HT1080 (cell line): ENCODE data around the gene AKAP13. TPM values are rescaled to one million over a fixed set of nuclear protein-coding genes. Genes with fewer than 3 reads are reported as not detected.
"Not testable (repeated sequence)": the region's sequence is repeated elsewhere in the genome, so short reads cannot be mapped to it uniquely, and the experiment has no call there.

Experiments used
- DNase-seq: peaks from one replicate; pipeline ENCODE4 v3.0.0-alpha.2; 2015; ENCODE audit warnings: low read depth
- total RNA-seq: library from RNA; depleted of rRNA; stranded (reverse); fragments of >200 nt; shearing (Covaris generic); gene quantifications from 2 replicates; pipeline ENCODE4 v1.2.3, GENCODE V29; 2014

AKAP13 gene
- total RNA-seq, 1 experiment from 2014 or later: 29.7 TPM

DNA sequence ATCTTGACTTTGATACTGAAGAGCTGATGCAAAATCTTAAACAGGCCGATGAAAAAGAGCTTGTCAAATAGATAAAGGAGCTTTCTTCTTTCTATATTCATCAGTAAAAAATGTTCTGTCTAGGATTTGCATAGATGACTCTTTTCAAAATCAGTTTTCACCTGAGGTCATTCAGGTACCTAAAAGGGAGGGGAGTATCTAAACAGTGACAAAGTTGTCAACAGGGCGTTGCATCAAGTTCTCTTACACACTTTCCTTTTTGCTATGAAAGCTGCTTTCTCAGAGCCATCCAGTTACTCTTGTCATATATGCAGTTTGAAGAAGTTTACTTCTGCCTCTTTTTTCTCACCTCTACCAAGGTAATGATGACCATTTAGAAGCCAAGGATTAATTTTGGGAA, 60.0 kb downstream of the AKAP13 start:
- DNase-seq: no peak

DNA sequence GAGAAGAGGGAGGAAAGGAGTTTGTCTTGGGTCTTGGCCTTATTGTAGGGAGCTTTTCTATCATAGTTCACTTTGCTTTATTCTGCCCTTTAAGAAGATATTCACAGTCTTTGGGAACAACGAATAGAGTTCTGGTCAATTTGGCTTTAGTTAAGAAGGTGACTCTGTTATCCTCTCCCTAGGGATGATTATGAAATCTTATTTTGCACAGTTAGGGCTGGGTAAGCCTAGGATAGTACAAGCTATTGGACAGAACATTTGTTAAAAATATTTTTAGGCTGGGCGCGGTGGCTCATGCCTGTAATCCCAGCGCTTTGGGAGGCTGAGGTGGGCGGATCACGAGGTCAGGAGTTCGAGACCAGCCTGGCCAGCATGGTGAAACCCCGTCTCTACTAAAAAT, 61.5 kb downstream of the AKAP13 start:
- not testable (repeated sequence) for DNase-seq

DNA sequence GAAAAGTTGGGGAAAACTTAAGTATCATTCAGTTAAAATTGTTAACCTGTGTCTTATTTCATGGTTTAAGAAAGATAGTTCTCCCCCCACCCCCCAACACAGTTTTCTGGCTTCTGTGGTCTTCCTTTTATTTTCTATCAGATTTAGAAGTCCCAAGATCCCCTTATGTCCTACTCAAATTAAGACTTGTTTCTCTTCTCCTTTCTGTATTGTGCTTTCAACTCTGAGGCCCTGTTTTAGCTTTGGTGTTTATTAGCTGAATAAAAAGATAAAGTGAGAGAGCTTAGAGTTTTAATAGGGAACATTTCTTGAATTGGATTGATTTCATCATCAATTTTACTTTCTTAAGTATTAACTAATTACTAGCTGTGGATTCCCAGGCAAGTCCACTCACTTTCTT, 62.6 kb downstream of the AKAP13 start:
- no peak for DNase-seq

DNA sequence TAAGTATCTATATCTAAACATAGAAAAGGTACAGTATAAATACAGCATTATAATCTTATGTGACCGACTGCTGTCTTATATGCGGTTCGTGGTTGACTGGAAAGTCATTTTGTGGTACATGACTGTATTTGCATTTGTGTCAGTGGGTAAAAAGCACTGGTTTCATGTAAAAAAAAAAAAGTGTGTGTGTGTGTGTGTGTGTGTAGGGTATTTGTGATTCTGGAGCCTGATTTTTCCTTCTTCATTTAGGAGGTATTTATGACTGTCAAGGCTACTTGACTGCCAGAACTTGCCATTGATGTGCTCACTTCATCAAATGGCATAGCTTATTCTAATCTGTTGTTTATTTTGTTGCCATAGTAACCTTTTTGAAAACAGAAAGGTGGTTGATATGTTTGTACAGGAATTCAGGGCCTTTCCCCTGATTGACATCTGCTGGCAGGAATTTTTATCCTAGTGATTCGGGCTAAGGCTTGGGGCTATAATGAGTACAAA, 63.2 kb downstream of the AKAP13 start:
- peak; percentile 55 for DNase-seq

DNA sequence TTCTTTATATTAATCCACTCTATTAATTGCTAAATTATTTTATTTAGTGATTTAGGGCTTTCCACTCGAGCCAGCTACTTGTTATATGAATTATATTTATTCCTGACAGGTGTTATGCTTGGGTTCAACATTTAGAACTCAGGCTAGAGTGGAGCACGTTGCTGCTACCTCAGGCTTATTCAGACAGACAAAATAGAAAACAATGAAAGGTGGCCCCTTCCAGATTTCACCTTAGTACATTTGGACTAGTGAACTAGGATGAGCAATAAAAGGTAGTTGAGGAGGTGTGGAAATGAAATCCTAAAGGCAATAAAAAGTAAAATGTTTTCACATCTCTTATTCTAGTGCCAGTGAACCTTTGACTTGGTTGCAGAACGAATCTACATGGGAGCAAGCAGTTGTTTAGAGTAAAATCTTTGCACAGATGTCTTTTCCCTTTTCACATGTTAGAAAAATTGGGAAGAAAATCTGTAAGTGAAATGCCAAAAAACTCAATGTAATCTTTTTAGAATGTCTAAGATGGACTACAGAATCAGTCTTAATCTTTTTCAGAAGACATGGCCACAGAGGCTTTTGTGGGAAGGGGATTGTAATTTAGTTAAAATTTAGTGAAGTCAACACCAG, 63.8 kb downstream of the AKAP13 start:
- DNase-seq: no peak

DNA sequence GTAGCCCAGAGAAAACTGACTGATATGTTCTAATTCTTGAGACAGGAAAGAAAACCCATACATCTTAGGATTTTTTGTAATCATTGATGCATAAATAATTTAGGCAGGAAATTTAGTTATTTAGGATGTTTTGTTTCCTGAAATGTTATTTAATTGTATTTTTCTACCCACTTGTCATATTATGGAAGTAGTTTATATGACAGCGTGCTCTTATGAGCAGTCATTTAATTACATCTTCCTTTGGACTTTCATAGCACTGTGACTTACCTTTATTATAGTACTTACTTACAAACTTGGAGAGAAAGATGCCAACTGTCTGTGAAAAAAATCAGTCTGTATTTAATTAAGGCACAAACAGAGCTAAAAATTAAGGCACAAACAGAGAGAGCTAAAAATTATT, 65.0 kb downstream of the AKAP13 start:
- DNase-seq: no peak

DNA sequence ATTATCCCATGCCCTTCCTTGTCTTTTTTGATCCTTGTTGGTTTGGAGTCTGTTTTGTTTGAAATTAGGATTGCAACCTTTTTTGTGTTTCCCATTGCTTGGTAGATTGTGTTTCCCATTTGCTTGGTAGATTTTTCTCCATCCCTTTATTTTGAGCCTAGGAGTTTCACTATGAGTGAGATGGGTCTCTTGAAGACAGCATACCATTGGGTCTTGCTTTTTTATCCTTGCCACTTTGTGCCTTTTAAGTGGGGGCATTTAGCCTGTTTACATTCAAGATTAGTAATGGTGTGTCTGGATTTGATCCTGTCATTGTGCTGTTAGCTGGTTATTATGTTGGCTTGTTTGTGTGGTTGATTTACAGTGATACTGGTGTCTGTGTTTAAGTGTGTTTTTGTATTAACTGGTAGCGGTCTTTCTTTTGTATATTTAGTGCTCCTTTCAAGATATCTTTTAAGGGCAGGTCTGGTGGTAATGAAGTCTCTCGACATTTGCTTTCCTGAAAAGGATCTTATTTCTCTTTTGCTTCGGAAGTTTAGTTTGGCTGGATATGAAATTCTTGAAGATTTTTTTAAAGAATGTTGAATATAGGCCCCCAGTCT, 70.8 kb downstream of the AKAP13 start:
- DNase-seq: no peak

DNA sequence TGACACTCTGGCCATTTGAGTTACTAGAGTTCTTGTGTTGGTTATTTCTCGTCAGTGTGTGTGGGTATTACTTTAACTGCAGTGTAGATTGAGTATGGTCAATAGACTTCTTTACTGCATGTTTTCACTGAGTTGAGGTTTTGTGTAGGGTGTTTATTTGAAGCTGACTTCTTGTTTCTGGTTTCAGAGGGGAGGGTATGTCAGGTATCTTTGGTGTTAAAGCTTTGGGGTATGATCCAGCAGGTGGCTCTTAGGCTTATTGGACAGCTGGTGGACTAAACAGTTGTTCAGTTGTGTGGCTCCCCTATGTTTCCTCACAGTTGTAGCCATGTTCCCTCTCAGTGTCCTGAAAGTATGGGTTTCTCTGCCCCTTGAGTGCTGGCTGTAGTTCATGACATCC, 72.0 kb downstream of the AKAP13 start:
- DNase-seq: no peak

DNA sequence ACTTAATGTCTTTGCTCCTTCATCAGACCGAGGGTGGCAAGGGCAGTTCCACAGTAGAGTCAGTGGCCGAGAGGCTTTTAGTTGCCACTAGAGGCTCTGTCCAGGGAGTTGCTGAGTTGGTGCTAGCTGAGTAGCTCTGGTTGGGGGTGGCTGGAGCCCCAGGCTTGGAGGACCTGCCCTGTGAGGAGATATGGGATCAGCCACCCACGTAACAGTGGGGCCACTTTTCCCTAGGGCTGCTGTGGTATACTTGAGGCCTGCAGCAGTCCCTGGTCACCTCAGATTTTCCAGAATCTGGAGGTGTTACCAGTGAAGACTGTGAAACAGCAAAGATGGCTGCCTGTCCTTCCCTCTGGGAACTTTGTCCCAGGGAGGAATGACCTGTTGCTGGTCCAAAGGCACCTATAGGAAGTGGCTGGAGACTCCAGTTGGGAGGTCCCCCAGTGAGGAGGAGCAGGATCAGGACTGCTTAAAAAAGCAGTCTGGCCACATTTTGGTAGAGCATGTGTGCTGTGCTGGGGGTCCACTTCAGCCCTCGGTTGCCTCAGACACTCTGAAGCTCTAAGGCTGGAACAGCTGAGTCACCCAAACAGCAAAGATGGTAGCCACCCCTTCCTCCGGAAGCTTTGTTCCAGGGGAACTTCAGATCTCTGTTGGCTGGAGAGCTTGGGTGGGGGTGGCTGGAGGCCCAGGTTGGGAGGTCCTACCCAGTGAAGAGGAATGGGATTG, 72.9 kb downstream of the AKAP13 start:
- peak; percentile 11 for DNase-seq

DNA sequence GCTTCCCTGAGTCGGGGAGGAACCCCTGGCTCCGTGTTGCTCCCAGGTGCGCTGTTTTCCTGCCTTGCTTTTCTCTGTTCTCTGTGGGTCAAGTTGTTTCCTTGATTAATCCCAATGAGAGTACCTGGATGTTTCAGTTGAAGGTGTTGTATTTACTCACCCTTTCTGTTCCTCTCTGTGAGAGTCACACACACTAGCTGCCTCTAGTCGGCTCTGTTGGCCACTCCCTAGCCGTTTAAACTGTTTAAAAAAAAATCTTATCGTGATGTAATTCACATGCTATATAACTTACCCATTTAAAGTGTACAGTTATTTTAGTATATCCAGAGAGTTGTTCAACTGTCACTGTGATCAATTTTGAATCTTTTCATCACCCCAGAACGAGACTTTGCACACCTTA, 74.0 kb downstream of the AKAP13 start:
- no peak for DNase-seq

DNA sequence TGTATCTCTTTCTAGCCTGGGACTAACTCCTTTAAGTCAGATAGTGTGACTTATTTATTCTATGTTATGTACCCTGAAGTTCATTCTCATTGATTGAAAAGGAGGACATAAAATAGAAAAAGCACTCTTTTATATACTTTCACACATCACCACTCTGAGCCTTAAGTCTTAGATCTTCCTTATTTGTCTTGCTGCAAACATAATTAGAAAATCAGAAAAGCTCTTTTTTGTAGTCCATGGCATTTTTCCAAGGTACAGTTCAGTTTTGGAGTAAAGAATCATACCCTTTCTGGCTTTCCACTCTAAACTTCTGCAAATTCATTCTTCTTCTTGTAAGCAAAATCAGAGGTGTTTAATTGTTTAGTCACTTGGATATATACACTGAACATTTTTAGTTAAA, 75.5 kb downstream of the AKAP13 start:
- no peak for DNase-seq

DNA sequence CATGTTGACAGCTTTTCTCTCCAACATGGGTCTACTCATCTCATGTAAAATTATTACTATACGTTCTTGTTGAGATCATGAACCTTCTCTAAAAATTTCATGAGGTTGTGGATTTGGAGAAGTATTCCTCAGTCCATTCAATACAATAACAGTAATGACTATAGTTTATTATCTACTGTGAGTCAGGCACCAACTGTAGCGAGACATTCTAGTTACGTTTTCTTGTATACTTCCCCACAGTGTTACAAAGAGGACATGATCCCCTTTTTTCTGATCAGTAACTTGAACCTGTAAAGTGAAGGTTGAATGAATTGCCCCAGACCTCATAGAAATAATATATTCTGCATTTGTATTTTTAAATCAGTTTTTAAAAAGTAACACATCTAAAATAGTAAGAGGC, 76.4 kb downstream of the AKAP13 start:
- DNase-seq: no peak

DNA sequence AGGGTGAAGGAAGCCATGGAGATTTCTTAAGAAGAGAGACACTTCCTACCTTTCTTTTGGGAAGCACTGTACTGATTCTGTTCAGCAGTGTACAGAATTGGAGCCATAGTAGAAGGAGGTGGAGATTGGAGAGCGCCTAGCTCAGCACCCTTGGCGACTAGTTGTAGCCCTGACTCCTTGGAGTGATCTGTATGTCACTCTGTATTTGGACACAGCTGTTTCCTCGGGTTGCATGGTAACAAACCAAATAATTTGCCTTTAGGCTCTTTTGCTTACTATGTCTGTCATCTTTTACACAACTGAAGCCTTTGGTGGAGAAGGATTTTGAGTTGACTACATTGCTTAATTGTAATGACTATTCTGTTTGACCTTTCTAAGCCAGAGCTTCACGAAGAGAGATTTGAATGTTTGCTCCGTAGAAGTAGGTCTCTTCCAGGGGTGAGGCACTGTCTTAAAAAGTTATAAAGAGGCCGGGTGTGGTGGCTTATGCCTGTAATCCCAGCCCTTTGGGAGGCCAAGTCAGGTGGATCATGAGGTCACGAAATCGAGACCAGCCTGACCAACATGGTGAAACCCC, 77.1 kb downstream of the AKAP13 start:
- no peak for DNase-seq

DNA sequence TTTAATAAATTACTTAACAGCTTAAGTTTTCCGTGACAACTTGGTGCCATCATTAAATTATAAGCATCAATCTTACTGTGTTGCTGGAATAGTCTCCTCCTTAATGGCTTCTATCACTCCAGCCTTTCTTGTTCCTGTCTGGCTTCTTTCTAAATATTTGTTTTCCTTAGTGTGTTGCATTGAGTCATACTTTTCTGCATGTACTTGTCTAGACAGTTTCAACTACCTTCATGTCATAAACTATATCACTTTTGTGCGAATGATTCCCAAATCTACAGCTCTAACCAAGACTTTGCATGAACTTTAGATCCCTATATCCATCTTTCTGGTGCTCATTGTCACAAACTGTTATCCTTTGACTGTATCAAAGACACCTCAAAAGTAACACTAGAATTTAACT, 78.4 kb downstream of the AKAP13 start:
- no peak for DNase-seq

DNA sequence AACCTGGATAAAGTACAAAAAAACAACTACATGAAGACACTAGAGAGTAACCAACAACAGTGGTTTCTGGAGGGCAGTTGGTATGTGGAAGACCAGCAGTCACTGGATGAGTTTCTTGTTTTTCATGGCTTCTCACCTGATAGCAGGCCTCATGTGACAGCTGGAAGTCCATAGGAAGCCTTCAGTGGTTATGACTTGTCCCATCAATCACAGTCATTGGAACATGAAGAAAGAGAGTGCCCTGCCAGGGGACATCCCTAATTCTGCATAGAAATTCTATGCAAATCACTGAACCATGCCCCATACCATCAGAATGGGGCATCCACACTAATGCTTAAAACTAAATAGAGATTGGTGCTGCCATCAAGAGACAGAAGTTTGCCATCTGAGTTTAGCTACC, 81.6 kb downstream of the AKAP13 start:
- no peak for DNase-seq

DNA sequence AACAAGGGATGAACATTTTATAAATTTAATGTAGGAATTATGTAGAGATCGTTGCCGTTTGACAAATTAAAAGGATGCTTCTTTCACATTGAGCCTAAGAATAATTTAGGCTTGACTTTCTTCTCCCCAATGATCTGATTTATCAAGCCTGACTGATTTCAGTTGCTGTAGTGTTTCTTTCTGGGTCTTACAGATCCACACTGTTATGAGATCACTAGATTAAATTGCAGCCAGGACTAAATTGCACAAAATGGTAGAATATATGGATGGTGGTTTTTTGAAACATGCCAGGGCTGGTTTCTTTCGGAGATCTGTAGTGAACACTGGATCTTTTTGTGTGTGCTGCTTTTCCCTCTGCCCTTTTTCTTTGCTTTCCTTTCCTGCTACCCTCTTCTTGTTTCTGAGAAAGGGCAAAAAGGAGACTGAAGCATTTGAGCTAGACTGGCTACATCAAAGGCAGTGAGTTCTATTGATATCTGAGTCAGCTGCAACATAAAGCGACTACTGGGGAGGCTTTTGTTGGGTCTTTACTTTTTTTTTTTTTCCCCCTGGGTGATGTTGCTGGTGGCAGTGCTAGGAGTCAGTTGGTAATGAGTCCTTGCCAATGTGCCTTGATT, 83.0 kb downstream of the AKAP13 start:
- no peak for DNase-seq

DNA sequence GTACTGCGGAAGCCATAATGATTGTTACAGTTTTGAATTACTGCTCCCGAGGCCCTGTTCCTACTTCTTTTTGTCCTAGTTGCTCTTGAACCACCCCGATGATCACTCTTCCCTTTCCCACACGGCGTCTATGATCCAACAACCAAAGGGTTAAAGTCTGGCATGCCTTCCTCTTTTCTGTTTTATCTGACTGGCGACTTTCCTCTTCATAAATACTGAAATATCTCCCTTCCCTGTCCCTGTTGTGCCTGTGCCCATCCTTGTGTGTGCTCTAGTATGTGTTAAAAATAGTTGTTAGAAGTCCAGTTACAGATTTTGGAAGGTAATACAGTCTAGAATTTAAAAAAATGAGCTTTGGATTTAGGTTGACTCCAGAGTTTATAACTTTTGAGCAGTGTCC, 83.6 kb downstream of the AKAP13 start:
- DNase-seq: no peak

DNA sequence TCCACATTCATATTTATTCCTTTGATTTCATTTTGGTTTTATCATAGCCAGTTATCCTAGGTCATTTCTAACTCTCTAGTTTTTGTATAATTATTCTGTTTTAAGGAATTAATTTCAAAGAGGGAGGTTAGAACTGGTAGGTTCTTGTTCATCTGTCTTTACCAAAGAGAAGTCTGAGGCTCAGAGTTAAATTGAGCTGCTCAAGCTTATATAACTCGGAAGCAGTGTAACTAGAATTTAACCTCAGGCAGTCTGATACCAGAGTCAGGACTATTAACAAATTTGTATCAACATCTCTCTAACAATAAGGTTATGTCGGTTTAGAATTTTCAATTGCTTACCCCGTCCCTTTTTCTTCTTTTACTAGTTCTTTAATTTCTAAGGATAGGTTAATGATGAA, 84.1 kb downstream of the AKAP13 start:
- no peak for DNase-seq

DNA sequence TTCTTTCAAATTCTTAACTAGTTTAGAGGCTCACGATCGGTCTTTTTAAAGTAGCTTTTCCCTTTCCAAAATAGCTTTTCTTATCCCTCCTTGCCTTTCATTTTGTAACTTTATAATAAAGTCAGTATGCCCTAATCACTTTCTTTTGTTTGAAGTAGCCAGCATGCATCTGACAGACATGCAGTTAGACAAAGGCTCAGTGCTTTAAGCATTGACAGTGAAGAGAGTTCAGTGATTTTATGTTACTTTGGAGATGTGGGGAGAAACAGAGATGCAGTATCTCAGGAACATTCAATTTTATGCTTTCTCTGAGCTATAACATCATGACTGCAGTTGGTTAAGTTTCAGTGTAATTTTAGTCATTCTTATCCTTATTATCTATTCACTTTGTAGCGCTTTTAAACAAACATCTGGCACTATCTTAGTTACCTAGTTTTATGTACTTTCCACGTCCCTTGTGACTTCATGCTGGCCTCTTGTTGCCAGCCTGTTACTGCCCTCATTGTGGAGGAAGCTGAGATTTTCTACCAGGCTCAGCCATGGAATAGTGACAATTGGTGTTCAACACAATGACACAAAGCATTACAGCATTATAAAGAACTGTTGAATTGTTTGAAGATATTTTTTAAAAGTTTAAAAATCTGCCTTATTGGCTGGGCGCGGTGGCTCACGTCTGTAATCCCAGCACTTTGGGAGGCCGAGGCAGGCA, 90.3 kb downstream of the AKAP13 start:
- no peak for DNase-seq

DNA sequence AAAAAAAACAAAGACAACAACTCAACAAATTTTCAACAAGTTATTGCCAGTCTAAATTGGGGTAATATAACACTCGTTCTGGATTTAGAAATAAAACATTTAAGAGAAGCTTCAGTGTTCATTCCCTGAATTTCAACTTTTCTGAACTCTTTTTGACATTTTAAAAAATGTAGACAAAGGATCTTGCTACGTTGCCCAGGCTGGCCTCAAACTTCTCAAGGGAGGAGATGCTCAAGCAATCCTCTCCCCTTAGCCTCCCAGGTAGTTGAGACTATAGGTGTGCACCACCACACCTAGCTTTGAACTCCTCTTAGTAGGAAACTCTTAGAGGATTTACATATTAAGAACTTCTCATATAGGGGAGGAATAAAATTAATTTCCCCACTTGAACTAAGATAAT, 91.9 kb downstream of the AKAP13 start:
- no peak for DNase-seq

DNA sequence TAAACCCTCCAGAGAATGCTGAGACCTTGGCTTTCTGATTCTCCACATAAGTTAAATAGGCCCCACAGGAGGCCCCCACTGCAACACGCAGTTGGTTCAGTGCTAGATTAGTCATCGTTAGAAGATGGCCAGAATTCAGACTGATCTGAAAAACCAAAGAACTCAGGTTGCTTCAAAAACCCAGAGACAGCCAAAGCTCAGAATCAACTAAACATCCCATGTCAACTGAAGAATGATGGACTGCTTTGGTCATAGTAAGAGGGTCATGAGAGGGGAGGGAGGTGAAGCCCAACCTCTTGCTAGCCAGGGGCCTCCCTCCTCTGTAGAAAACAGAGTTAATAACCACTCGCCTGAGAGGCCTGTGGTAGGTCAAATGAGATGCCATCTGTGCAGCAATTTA, 93.1 kb downstream of the AKAP13 start:
- peak; percentile 45 for DNase-seq
